Measurements from ENCODE around the gene GNAT2.
A peak's percentile ranks its signal among the peaks of the same experiment; 100 is the strongest.

The GNAT2 gene

GRCh38 chr1:109626682-109627408 lies 7.4 kb upstream of the GNAT2 start:
- DNase-seq: no peak

- DNase-seq: no peak
Measured at GRCh38 chr1:109625601-109626560, 6.5 kb upstream of the GNAT2 start.

- no peak for DNase-seq
Measured at GRCh38 chr1:109625176-109625575, 5.8 kb upstream of the GNAT2 start.

- DNase-seq: no peak
Measured at GRCh38 chr1:109624201-109625010, 5.0 kb upstream of the GNAT2 start.

- DNase-seq: no peak
Measured at GRCh38 chr1:109623601-109624161, 4.3 kb upstream of the GNAT2 start.

- no peak for DNase-seq
Measured at GRCh38 chr1:109622895-109623294, 3.5 kb upstream of the GNAT2 start.

GRCh38 chr1:109622137-109622892 lies 2.9 kb upstream of the GNAT2 start:
- no peak for DNase-seq

GRCh38 chr1:109621379-109622136 lies 2.1 kb upstream of the GNAT2 start:
- peak; percentile 38 for DNase-seq

GRCh38 chr1:109620841-109621286 lies 1.4 kb upstream of the GNAT2 start:
- DNase-seq: peak; percentile 98

GRCh38 chr1:109620401-109620791 lies 980 bp upstream of the GNAT2 start:
- DNase-seq: no peak

GRCh38 chr1:109618661-109619575 lies 498 bp downstream of the GNAT2 start:
- DNase-seq: no peak

- DNase-seq: no peak
Measured at GRCh38 chr1:109617291-109617801, 2.1 kb downstream of the GNAT2 start.

- DNase-seq: no peak
Measured at GRCh38 chr1:109616391-109616790, 3.0 kb downstream of the GNAT2 start.

- no peak for DNase-seq
Measured at GRCh38 chr1:109615879-109616278, 3.5 kb downstream of the GNAT2 start.

GRCh38 chr1:109613361-109614147 lies 5.9 kb downstream of the GNAT2 start:
- DNase-seq: no peak

GRCh38 chr1:109611308-109611990 lies 8.0 kb downstream of the GNAT2 start:
- DNase-seq: no peak

- DNase-seq: no peak
Measured at GRCh38 chr1:109610609-109611307, 8.7 kb downstream of the GNAT2 start.

GRCh38 chr1:109609881-109610280 lies 9.5 kb downstream of the GNAT2 start:
- no peak for DNase-seq
